GM23248 (cell line): Measurements from ENCODE around the gene SPG7. TPM values are rescaled to one million over a fixed set of nuclear protein-coding genes. Genes with fewer than 3 reads are reported as not detected.
A peak's percentile ranks its signal among the peaks of the same experiment; 100 is the strongest.

Experiments used
- DNase-seq: peaks from one replicate; pipeline ENCODE4 v3.0.0-alpha.2; 2015
- H2AFZ ChIP-seq: fragments of 200-600 bp; sonication (generic); 2 replicates; pipeline ENCODE4 v1.6.1; 2016; ENCODE audit warnings: antibody characterized with exemption
- H3F3A ChIP-seq: fragments of 200-600 bp; sonication (generic); 2 replicates; pipeline ENCODE4 v1.6.1; 2016; ENCODE audit warnings: mild to moderate bottlenecking, antibody characterized with exemption, mixed run types; ENCODE audit not compliant: insufficient read depth
- H3K27ac ChIP-seq: fragments of 200-600 bp; sonication (generic); 2 replicates; pipeline ENCODE4 v1.5.1; 2016; ENCODE audit warnings: mild to moderate bottlenecking
- H3K27me3 ChIP-seq: fragments of 200-600 bp; sonication (generic); replicated peaks from 2 replicates; pipeline ENCODE4 v1.6.1; 2016; ENCODE audit warnings: mild to moderate bottlenecking; ENCODE audit not compliant: insufficient read depth
- H3K36me3 ChIP-seq: fragments of 200-600 bp; sonication (generic); 2 replicates; pipeline ENCODE4 v1.6.1; 2016; ENCODE audit warnings: low read depth, mild to moderate bottlenecking
- H3K4me1 ChIP-seq: fragments of 200-600 bp; sonication (generic); 2 replicates; pipeline ENCODE4 v1.6.1; 2016; ENCODE audit warnings: mild to moderate bottlenecking; ENCODE audit not compliant: insufficient read depth
- H3K4me2 ChIP-seq: fragments of 200-600 bp; sonication (generic); one replicate; pipeline ENCODE4 v1.6.1; 2016; ENCODE audit warnings: mild to moderate bottlenecking; ENCODE audit not compliant: unreplicated experiment
- H3K4me3 ChIP-seq: fragments of 200-600 bp; sonication (generic); 2 replicates; pipeline ENCODE4 v1.5.1; 2016; ENCODE audit warnings: mild to moderate bottlenecking
- H3K79me2 ChIP-seq: fragments of 200-600 bp; sonication (generic); 2 replicates; pipeline ENCODE4 v1.6.1; 2016; ENCODE audit warnings: mild to moderate bottlenecking; ENCODE audit not compliant: insufficient read depth
- H3K9ac ChIP-seq: fragments of 200-600 bp; sonication (generic); 2 replicates; pipeline ENCODE4 v1.6.1; 2016; ENCODE audit warnings: mild to moderate bottlenecking
- H3K9me2 ChIP-seq: fragments of 200-600 bp; sonication (generic); 2 replicates; pipeline ENCODE4 v1.6.1; 2016; ENCODE audit warnings: mixed run types, mild to moderate bottlenecking, moderate library complexity; ENCODE audit not compliant: insufficient read depth
- H3K9me3 ChIP-seq: fragments of 200-600 bp; sonication (generic); one replicate; pipeline ENCODE4 v1.6.1; 2017; ENCODE audit warnings: low read depth
- H4K20me1 ChIP-seq: fragments of 200-600 bp; sonication (generic); 2 replicates; pipeline ENCODE4 v1.6.0; 2016; ENCODE audit not compliant: insufficient read depth
- EZH2 ChIP-seq: fragments of 200-600 bp; sonication (generic); IDR thresholded peaks from 2 replicates; pipeline ENCODE4 v1.6.1; 2018; ENCODE audit warnings: antibody characterized with exemption, mild to moderate bottlenecking; ENCODE audit not compliant: insufficient read depth, poor library complexity, severe bottlenecking
- EZH2phosphoT487 ChIP-seq: fragments of 200-600 bp; sonication (generic); IDR thresholded peaks from 2 replicates; pipeline ENCODE4 v1.6.1; 2018; ENCODE audit warnings: antibody characterized with exemption, moderate library complexity, mild to moderate bottlenecking, low read depth; ENCODE audit not compliant: insufficient read depth
- WGBS, 2 experiments: methylation state at CpG; one replicate each; pipeline ENCODE4 v1.1.6; 2015 to 2017; ENCODE audit warnings: low lambda C conversion rate in 2 of 2, low coverage in 1 of 2; ENCODE audit errors: missing lambda C conversion rate in 2 of 2; 5-methylcytosine and 5-hydroxymethylcytosine counted together
- in situ Hi-C: fragments of 300-500 bp; cut with MboI; formaldehyde crosslinking; loops from 2 replicates; pipeline ENCODE4 v1.15.0; 2020
- polyA plus RNA-seq: library from polyadenylated mRNA; unstranded; fragments of >200 nt; fragmentation: Nextera tagmentation; extraction: Ambion mirVana; gene quantifications from 2 replicates; pipeline ENCODE4 v1.2.1, GENCODE V29; 2016
- total RNA-seq: library from RNA; depleted of rRNA; stranded (reverse); fragments of >200 nt; shearing (Covaris generic); gene quantifications from 2 replicates; pipeline ENCODE4 v1.2.3, GENCODE V29; 2014

Gene SPG7
- total and polyA plus RNA-seq, 2 experiments from 2014 or later = 53.9 to 155 TPM

DNA sequence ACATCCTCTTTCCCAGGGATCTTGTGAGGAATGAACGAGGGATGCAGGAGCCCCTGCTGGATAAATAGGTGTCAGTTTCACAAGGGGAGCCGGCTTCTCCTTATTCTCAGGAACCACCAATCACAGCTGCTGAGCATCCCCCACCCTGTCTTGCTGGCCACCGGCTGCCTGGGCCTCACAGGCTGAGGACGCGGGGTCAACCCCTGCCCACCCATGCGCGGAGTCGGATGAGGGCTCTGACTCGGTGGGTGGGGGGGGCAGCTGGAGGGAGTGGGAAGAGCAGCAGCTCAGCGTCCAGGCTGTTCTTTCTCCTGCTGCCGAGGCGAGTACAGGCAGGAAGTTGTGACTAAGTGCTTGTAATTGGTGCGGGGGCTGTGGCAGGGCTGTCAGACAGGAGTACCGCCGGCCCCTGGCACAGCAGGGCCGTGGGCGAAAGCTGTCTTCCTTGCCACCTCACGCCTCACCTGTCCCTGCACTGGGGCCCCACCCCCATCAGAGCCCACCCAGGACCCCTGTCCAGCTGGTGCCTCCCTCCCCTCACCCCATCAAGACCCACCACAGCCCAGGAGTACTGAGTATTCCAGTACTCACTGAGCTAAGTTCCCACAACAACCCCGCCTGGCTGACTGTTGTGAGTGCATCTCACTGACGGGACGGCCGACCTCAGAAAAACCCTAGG, 94.2 kb downstream of the SPG7 start:
- WGBS, 2 experiments = 3 to 6% methylated on average over 16 to 22 of the region's 22 CpGs
- no peak for TF ChIP-seq EZH2phosphoT487
- no peak for TF ChIP-seq EZH2
- H3K79me2 ChIP-seq = no peaks in the 10 kb centered on the region
- no peaks in the 10 kb centered on the region for H3K36me3 ChIP-seq
- in situ Hi-C loops = no loop called here
- no peaks in the 10 kb centered on the region for H3K27me3 ChIP-seq
- H3K9me3 ChIP-seq = no peaks in the 10 kb centered on the region
- no peaks in the 10 kb centered on the region for H4K20me1 ChIP-seq
- peaks cover 14% of the 10 kb centered on the region for H3K4me1 ChIP-seq
- peak overlapping the region; percentile 76 for H3K4me2 ChIP-seq
- DNase-seq = peak; percentile 96
- H3K27ac ChIP-seq = peak overlapping the region; percentile 79
- H3K9me2 ChIP-seq = no peaks in the 10 kb centered on the region
- peak overlapping the region; percentile 65 for H3K9ac ChIP-seq
- H2AFZ ChIP-seq = no peak overlapping the region
- peak overlapping the region; percentile 40 for H3K4me3 ChIP-seq
- peaks cover 4% of the 10 kb centered on the region; the same call in 1 of the 2 replicates for H3F3A ChIP-seq

DNA sequence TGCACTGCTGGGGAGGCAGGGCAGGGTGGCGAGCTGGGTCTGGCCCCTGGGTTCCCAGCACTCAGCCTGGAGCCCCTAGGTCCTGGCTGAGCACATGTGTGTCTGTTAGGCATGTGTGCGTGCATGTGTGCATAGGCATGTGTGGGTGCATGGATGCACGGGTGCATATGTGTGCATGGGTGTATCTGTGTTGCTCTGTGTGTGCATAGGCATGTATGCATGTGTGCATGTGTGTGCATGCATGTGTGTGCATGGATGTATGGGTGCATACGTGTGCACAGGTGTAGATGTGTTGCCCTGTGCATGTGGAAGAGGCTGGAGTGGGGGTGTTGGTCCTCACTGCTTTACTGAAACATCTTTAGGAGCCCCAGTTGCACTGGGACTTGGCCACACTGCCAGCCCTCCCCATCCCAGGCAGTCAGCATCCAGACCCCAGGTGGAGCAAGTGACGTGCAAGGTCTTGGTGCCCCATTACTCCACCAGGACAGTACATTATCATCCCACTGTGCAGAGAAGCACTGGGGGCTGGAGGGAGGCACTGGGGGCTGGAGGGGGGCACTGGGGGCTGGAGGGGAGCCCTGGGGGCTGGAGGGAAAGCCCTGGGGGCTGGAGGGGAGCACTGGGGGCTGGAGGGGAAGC, 94.9 kb downstream of the SPG7 start:
- H3K9me2 ChIP-seq = no peaks in the 10 kb centered on the region
- H3K79me2 ChIP-seq = no peaks in the 10 kb centered on the region
- no peak for TF ChIP-seq EZH2phosphoT487
- no peak for TF ChIP-seq EZH2
- peak overlapping the region; percentile 79 for H3K27ac ChIP-seq
- in situ Hi-C loops = no loop called here
- H2AFZ ChIP-seq = no peak overlapping the region
- peak overlapping the region; percentile 65; the same call in 1 of the 2 replicates for H3K9ac ChIP-seq
- no peak for DNase-seq
- no peaks in the 10 kb centered on the region for H3K27me3 ChIP-seq
- H3K36me3 ChIP-seq = no peaks in the 10 kb centered on the region
- H3K4me1 ChIP-seq = peaks cover 14% of the 10 kb centered on the region
- peaks cover 4% of the 10 kb centered on the region; the same call in 1 of the 2 replicates for H3F3A ChIP-seq
- H4K20me1 ChIP-seq = no peaks in the 10 kb centered on the region
- H3K4me2 ChIP-seq = peak overlapping the region; percentile 76
- H3K9me3 ChIP-seq = no peaks in the 10 kb centered on the region
- WGBS, 2 experiments = 33 to 36% methylated on average over 5 of the region's 5 CpGs
- no peak overlapping the region for H3K4me3 ChIP-seq

DNA sequence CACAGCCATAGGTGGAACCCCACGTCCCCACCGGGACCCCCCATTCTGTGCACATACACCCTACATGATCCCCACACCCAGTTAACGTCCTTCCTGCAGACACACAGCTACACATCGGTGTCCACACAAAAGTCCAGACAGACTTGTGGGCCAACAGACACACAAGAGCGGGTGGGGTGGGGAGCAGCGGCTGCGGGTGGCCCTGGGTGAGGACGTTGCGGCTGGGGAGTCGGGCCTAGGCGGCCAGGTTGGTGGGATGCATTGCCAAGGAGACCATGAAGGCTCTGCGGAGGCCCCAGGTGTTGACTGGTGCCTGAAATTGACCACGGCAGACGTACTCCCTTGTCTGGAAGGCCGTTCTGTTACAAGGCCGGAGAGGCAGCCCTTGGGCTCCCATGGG, 96.6 kb downstream of the SPG7 start:
- in situ Hi-C loops = no loop called here
- peaks cover 4% of the 10 kb centered on the region; the same call in 1 of the 2 replicates for H3F3A ChIP-seq
- no peaks in the 10 kb centered on the region for H4K20me1 ChIP-seq
- no peaks in the 10 kb centered on the region for H3K36me3 ChIP-seq
- no peaks in the 10 kb centered on the region for H3K9me3 ChIP-seq
- H3K27ac ChIP-seq = no peak overlapping the region
- H3K4me3 ChIP-seq = no peak overlapping the region
- no peaks in the 10 kb centered on the region for H3K9me2 ChIP-seq
- H3K79me2 ChIP-seq = no peaks in the 10 kb centered on the region
- no peak overlapping the region for H2AFZ ChIP-seq
- H3K4me1 ChIP-seq = peaks cover 14% of the 10 kb centered on the region
- no peak overlapping the region for H3K9ac ChIP-seq
- WGBS, 2 experiments = 24 to 26% methylated on average over 11 to 16 of the region's 16 CpGs
- DNase-seq = no peak
- no peak overlapping the region for H3K4me2 ChIP-seq
- TF ChIP-seq EZH2phosphoT487 = no peak
- TF ChIP-seq EZH2 = no peak
- no peaks in the 10 kb centered on the region for H3K27me3 ChIP-seq

DNA sequence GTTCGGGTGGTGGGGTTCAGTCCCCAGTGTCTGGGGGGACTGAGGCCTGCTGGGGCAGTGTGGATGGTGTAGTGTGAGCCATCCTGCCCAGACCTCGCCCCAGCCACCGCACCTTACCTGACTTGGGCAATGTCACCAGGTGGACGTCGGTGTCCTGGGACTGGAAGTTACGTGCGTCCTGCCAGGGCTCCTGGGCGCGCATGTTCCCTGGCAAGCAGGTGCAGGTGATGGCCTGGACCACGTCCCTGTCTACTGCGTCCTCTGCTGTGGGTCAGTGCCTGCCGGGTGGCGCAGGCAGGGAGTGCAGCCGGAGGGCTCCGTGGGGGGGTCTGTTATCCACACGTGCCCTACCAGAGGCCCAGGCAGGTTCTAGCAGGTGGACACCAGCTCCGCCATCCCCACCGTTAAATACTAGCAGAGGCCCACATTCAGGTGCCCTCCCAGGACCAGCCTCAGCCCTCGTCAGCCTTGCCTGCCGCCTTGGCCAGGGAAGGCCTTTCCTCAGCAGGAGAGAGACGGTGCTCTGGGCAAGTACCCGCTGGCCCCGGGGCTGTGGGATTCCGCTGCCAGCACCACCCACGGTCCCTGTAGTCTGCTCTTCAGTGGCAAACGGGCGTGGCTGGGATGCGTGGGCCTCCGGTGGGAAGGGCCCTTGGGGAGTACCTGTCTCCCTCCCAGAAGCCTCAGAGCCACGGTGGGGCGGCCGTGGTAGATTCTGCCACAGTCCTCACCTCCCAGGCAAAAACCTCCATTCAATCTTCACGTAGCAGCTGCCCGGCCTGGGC, 97.2 kb downstream of the SPG7 start:
- peaks cover 14% of the 10 kb centered on the region for H3K4me1 ChIP-seq
- no peaks in the 10 kb centered on the region for H4K20me1 ChIP-seq
- peaks cover 4% of the 10 kb centered on the region; the same call in 1 of the 2 replicates for H3F3A ChIP-seq
- in situ Hi-C loops = no loop called here
- no peak overlapping the region for H3K4me2 ChIP-seq
- H2AFZ ChIP-seq = no peak overlapping the region
- H3K27ac ChIP-seq = no peak overlapping the region
- no peak for DNase-seq
- no peak overlapping the region for H3K9ac ChIP-seq
- H3K9me3 ChIP-seq = no peaks in the 10 kb centered on the region
- H3K79me2 ChIP-seq = no peaks in the 10 kb centered on the region
- 64 to 65% methylated on average over 30 to 33 of the region's 34 CpGs for WGBS, 2 experiments
- no peaks in the 10 kb centered on the region for H3K36me3 ChIP-seq
- H3K27me3 ChIP-seq = no peaks in the 10 kb centered on the region
- H3K9me2 ChIP-seq = no peaks in the 10 kb centered on the region
- H3K4me3 ChIP-seq = no peak overlapping the region
- no peak for TF ChIP-seq EZH2
- no peak for TF ChIP-seq EZH2phosphoT487
